Hippocampal formation (tissue), 2 donors: ENCODE measurements around the gene ZFHX3.

Experiments
- DNase-seq, 2 donors: peaks; one replicate each; lab custom pipeline; 2025; lab: John Stamatoyannopoulos, UW

ZFHX3 gene

GRCh38 chr16:72974142-72974769 is 73.7 kb downstream of the ZFHX3 start:
- DNase-seq: no peak

DNA sequence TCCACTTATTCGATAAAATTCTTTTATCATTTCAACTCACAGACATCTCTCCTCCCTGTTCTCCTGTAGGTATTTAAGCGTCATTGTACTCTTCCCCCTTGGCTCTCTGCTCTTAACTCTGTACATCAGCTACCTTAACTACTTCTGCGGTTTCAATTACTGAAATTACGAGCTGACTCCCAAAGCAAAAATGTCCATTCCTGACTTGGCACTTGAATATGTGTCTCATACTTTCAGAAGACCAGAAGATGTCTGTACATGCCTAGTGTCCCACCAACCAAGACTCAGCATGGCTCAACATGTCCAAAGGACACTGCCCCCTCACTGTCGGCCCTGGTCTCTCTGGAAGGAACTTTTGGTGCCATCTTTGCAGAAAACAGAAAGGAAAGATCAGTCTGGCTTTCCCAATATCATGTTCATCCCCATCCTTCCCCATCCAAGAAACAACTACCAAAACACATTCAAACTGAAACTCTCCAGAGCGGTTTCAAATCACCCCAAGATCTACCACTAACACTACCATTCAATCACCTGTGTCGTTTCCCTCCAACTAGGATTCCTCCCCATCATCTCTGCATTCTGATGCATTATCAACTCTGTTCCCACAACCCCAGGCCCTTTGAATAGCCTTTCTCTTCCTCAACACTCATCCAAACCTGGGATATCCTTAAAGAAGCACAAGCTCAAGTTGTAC is 74.9 kb downstream of the ZFHX3 start:
- no peak for DNase-seq

- DNase-seq: no peak
These were observed 76.6 kb downstream of the ZFHX3 start for GRCh38 chr16:72971370-72971769.

- DNase-seq: no peak
These were observed 77.3 kb downstream of the ZFHX3 start for GRCh38 chr16:72970656-72971055.

DNA sequence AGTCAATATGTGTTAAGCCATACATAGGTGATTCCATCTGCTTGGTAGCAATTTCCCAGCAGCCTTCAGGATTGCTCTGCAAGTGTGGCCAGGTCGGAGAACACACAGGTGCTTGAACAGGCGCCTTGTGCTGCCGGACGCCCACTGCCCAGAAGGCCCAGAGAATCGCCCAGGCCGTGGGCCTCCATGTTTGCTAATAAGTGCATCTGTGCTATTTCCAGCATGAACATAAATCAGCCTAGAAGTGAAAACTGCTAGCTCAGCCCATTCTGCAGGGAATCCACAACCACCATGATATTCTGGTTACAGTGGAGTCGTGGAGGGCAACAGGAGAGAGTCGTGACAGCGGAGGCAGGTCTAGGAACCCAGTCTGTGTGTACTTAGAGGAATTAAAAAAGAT is 78.1 kb downstream of the ZFHX3 start:
- no peak for DNase-seq

DNA sequence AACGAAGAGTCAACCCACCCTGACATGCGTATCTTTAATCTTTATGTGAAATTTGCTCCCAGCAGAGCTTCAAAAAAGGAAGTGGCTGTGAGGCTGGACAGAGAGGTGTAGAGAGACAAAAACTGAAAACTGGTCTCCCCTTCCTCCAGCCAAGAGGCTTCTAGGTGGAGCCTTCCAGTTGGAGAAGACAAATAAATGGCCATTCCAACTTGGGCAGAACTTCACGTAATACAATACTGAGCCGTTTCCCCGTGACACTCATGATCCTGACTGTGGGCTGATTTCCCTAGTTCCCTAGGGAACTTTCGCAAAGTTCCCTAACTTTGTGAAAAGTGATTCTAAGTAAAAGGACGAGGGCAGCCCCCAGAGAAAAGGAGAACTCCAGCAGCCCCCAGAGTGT is 78.8 kb downstream of the ZFHX3 start:
- DNase-seq: no peak

GRCh38 chr16:72967941-72968340 is 80.0 kb downstream of the ZFHX3 start:
- DNase-seq: no peak

GRCh38 chr16:72963533-72964315 is 84.2 kb downstream of the ZFHX3 start:
- DNase-seq: peak in 1 of 2 donors; percentile 18

GRCh38 chr16:72962347-72962746 is 85.6 kb downstream of the ZFHX3 start:
- no peak for DNase-seq

GRCh38 chr16:72961863-72962262 is 86.1 kb downstream of the ZFHX3 start:
- no peak for DNase-seq

DNA sequence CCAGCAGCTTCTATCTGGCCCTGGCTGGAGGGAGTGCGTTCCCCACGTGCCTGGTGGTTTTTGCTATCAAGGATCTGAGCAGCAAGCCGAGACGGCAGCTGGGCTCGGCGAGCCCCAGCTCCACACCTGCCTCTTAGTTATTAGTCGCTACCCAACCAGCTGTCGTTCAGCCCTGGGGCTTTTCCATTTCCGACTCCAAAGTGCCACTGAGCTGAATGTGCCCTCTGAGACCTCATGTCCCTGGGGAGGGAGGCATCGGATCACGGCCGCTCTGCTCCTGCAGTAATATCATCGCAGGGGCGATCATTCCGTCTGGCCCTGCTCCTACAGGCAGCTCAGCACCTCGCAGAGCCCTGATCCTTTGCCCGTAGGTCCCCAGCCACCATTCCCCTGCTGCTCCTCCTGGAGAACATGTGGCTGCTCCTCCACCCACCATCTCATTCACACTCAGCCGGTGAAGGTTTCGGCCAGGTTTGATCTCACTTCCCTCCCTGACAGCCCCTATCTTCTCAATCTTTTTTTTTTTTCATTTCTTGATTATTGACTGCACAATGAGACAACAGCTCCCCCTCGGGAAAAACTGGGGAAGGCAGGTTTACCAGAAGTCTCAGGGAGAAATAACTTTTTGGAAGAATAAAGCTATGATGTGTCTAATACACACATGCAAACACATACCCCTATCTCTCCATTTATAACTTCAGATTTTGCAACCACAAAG is 86.7 kb downstream of the ZFHX3 start:
- DNase-seq: no peak

- DNase-seq: no peak
These were observed 87.8 kb downstream of the ZFHX3 start for GRCh38 chr16:72960101-72960500.

- DNase-seq: no peak
These were observed 88.5 kb downstream of the ZFHX3 start for GRCh38 chr16:72959301-72959996.

GRCh38 chr16:72958522-72959076 is 89.3 kb downstream of the ZFHX3 start:
- no peak for DNase-seq

GRCh38 chr16:72957303-72958277 is 90.3 kb downstream of the ZFHX3 start:
- no peak for DNase-seq

GRCh38 chr16:72956124-72957064 is 91.5 kb downstream of the ZFHX3 start:
- DNase-seq: no peak

- DNase-seq: no peak
These were observed 95.1 kb downstream of the ZFHX3 start for GRCh38 chr16:72952811-72953271.

GRCh38 chr16:72952404-72952803 is 95.5 kb downstream of the ZFHX3 start:
- no peak for DNase-seq

DNA sequence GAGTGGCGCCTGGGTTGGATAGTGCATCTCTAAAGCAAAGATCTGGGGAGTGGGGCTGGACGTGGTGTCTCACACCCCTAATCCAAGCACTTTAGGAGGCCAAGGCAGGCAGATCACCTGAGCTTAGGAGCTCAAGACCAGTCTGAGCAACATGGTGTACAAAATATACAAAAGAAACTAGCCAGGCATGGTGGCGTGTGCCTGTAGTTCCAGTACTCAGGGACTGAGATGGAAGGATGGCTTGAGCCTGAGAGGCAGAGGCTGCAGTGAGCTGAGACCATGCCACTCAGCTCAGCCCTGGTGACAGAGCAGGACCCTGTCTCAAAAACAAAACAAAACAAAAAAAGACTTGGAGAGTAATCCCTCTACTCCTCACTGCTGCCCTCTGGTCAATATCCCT is 96.0 kb downstream of the ZFHX3 start:
- no peak for DNase-seq
